A549 (cell line): ENCODE measurements around the gene SYTL3.

Experiments used
- BCL3 ChIP-seq: fragments of >200 bp; sonication (Bioruptor Twin); formaldehyde crosslinking; IDR thresholded peaks from 3 replicates; pipeline ENCODE4 v1.6.1; 2016
- CHD2 ChIP-seq: fragments of 150-350 bp; IDR thresholded peaks from 2 replicates; pipeline ENCODE4 v1.6.1; 2014; ENCODE audit warnings: low read length; ENCODE audit not compliant: partially characterized antibody
- EP300 ChIP-seq, 2 experiments: fragments of >200 bp; sonication (Bioruptor Twin); formaldehyde crosslinking; IDR thresholded peaks; 2 replicates in 1 of 2; 3 replicates in 1 of 2; pipeline ENCODE4 v1.6.1; 2016 to 2017
- HDAC2 ChIP-seq: fragments of 200-600 bp; sonication (generic); IDR thresholded peaks from 2 replicates; pipeline ENCODE4 v1.6.1; 2016
- MAX ChIP-seq: IDR thresholded peaks from 2 replicates; pipeline ENCODE4 v1.6.1; 2012
- NPAS2 ChIP-seq: fragments of 250-450 bp; sonication (Bioruptor Pico); IDR thresholded peaks from 2 replicates; pipeline ENCODE4 v1.8.0; 2022; ENCODE audit warnings: mild to moderate bottlenecking, moderate library complexity, borderline replicate concordance
- PHF8 ChIP-seq: fragments of 200-600 bp; sonication (generic); IDR thresholded peaks from 2 replicates; pipeline ENCODE4 v1.6.1; 2016; ENCODE audit warnings: low read depth, mild to moderate bottlenecking, antibody characterized with exemption, moderate library complexity, borderline replicate concordance
- POLR2A ChIP-seq: IDR thresholded peaks from 2 replicates; pipeline ENCODE4 v1.6.1; 2012; ENCODE audit warnings: mild to moderate bottlenecking, low read length
- SREBF2 ChIP-seq: fragments of 450-650 bp; IDR thresholded peaks from 2 replicates; pipeline ENCODE4 v1.6.1; 2014; ENCODE audit warnings: mild to moderate bottlenecking, moderate library complexity
- TF ChIP-seq, protein P1 (sequence below): fragments of >200 bp; sonication (Bioruptor Twin); formaldehyde crosslinking; IDR thresholded peaks from 3 replicates; pipeline ENCODE4 v1.5.1; 2016

GRCh38 chr6:158737082-158737709, 87.3 kb downstream of the SYTL3 start:
- TF ChIP-seq, protein P1, sequence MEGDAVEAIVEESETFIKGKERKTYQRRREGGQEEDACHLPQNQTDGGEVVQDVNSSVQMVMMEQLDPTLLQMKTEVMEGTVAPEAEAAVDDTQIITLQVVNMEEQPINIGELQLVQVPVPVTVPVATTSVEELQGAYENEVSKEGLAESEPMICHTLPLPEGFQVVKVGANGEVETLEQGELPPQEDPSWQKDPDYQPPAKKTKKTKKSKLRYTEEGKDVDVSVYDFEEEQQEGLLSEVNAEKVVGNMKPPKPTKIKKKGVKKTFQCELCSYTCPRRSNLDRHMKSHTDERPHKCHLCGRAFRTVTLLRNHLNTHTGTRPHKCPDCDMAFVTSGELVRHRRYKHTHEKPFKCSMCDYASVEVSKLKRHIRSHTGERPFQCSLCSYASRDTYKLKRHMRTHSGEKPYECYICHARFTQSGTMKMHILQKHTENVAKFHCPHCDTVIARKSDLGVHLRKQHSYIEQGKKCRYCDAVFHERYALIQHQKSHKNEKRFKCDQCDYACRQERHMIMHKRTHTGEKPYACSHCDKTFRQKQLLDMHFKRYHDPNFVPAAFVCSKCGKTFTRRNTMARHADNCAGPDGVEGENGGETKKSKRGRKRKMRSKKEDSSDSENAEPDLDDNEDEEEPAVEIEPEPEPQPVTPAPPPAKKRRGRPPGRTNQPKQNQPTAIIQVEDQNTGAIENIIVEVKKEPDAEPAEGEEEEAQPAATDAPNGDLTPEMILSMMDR: no peak
- TF ChIP-seq MAX: no peak
- TF ChIP-seq HDAC2: no peak
- TF ChIP-seq BCL3: no peak
- TF ChIP-seq PHF8: no peak
- TF ChIP-seq EP300 (IDR thresholded peaks at IDR 0.05): no peak
- TF ChIP-seq POLR2A: no peak
- no peak for TF ChIP-seq NPAS2 (CRISPR knock-in tag)
- no peak for TF ChIP-seq SREBF2
- no peak for TF ChIP-seq CHD2
